ENCODE measurements around the gene CA7. TPM values are rescaled to one million over a fixed set of nuclear protein-coding genes. Genes with fewer than 3 reads are reported as not detected.

The CA7 gene
- total RNA-seq, 1 experiment from 2014 or later = not detected

- Histone ChIP-seq H3K79me2 (ENCODE audit: low read length) (no peaks in the 10 kb centered on the region), H4K20me1 (ENCODE audit: insufficient read depth, low read depth, low read length) (peaks cover 7% of the 10 kb centered on the region; the same call in 1 of the 2 replicates), H3K4me2 (ENCODE audit: low read depth, low read length, poor library complexity, severe bottlenecking) (no peak overlapping the region), H3K36me3 (ENCODE audit: insufficient read depth, low read length) (no peaks in the 10 kb centered on the region), H3K9me2 (replicated peaks; ENCODE audit: insufficient read depth, low read length) (no peaks in the 10 kb centered on the region), H3K9ac (ENCODE audit: low read length) (no peak overlapping the region), H3K4me1 (ENCODE audit: low read length) (peaks cover 6% of the 10 kb centered on the region), H3K27ac (ENCODE audit: low read length) (no peak overlapping the region), H3K27me3 (ENCODE audit: low read length) (no peaks in the 10 kb centered on the region), H3K9me3 (ENCODE audit: low read length) (no peaks in the 10 kb centered on the region), H3K4me3 (ENCODE audit: low read length) (no peak overlapping the region), H2AFZ (ENCODE audit: low read length) (no peak overlapping the region)
- no peak for DNase-seq
These were observed 54.7 kb downstream of the CA7 start for GRCh38 chr16:66898933-66899309.

GRCh38 chr16:66899310-66899944 is 55.2 kb downstream of the CA7 start:
- Histone ChIP-seq H3K27me3 (ENCODE audit: low read length) (no peaks in the 10 kb centered on the region), H3K27ac (ENCODE audit: low read length) (no peak overlapping the region), H3K4me3 (ENCODE audit: low read length) (no peak overlapping the region), H3K9me3 (ENCODE audit: low read length) (no peaks in the 10 kb centered on the region), H3K9ac (ENCODE audit: low read length) (no peak overlapping the region), H3K4me1 (ENCODE audit: low read length) (peaks cover 6% of the 10 kb centered on the region), H3K79me2 (ENCODE audit: low read length) (no peaks in the 10 kb centered on the region), H3K9me2 (replicated peaks; ENCODE audit: insufficient read depth, low read length) (no peaks in the 10 kb centered on the region), H3K36me3 (ENCODE audit: insufficient read depth, low read length) (no peaks in the 10 kb centered on the region), H4K20me1 (ENCODE audit: insufficient read depth, low read depth, low read length) (peaks cover 7% of the 10 kb centered on the region; the same call in 1 of the 2 replicates), H3K4me2 (ENCODE audit: low read depth, low read length, poor library complexity, severe bottlenecking) (no peak overlapping the region), H2AFZ (ENCODE audit: low read length) (no peak overlapping the region)
- no peak for DNase-seq

GRCh38 chr16:66899945-66900710 is 55.9 kb downstream of the CA7 start:
- peaks cover 7% of the 10 kb centered on the region; the same call in 1 of the 2 replicates for H4K20me1 ChIP-seq (ENCODE audit: insufficient read depth, low read depth, low read length)
- H3K79me2 ChIP-seq (ENCODE audit: low read length) = no peaks in the 10 kb centered on the region
- no peak overlapping the region for H3K27ac ChIP-seq (ENCODE audit: low read length)
- DNase-seq = no peak
- no peak overlapping the region for H3K4me3 ChIP-seq (ENCODE audit: low read length)
- H3K9ac ChIP-seq (ENCODE audit: low read length) = no peak overlapping the region
- no peak overlapping the region for H2AFZ ChIP-seq (ENCODE audit: low read length)
- no peak overlapping the region for H3K4me2 ChIP-seq (ENCODE audit: low read depth, low read length, poor library complexity, severe bottlenecking)
- no peaks in the 10 kb centered on the region for H3K36me3 ChIP-seq (ENCODE audit: insufficient read depth, low read length)
- H3K9me3 ChIP-seq (ENCODE audit: low read length) = no peaks in the 10 kb centered on the region
- H3K27me3 ChIP-seq (ENCODE audit: low read length) = no peaks in the 10 kb centered on the region
- H3K4me1 ChIP-seq (ENCODE audit: low read length) = peaks cover 6% of the 10 kb centered on the region
- H3K9me2 ChIP-seq (replicated peaks; ENCODE audit: insufficient read depth, low read length) = no peaks in the 10 kb centered on the region

- H3K27me3 ChIP-seq (ENCODE audit: low read length) = no peaks in the 10 kb centered on the region
- no peaks in the 10 kb centered on the region for H3K9me2 ChIP-seq (replicated peaks; ENCODE audit: insufficient read depth, low read length)
- peaks cover 11% of the 10 kb centered on the region for H3K4me1 ChIP-seq (ENCODE audit: low read length)
- H3K79me2 ChIP-seq (ENCODE audit: low read length) = no peaks in the 10 kb centered on the region
- no peak overlapping the region for H3K27ac ChIP-seq (ENCODE audit: low read length)
- no peak overlapping the region for H3K4me3 ChIP-seq (ENCODE audit: low read length)
- no peak overlapping the region for H3K4me2 ChIP-seq (ENCODE audit: low read depth, low read length, poor library complexity, severe bottlenecking)
- H3K9ac ChIP-seq (ENCODE audit: low read length) = no peak overlapping the region
- no peak for DNase-seq
- no peaks in the 10 kb centered on the region for H3K9me3 ChIP-seq (ENCODE audit: low read length)
- H2AFZ ChIP-seq (ENCODE audit: low read length) = no peak overlapping the region
- no peaks in the 10 kb centered on the region for H3K36me3 ChIP-seq (ENCODE audit: insufficient read depth, low read length)
- H4K20me1 ChIP-seq (ENCODE audit: insufficient read depth, low read depth, low read length) = peaks cover 3% of the 10 kb centered on the region; the same call in 1 of the 2 replicates
These were observed 56.7 kb downstream of the CA7 start for GRCh38 chr16:66900721-66901441.

- no peaks in the 10 kb centered on the region for H3K9me3 ChIP-seq (ENCODE audit: low read length)
- no peaks in the 10 kb centered on the region for H3K9me2 ChIP-seq (replicated peaks; ENCODE audit: insufficient read depth, low read length)
- H3K4me2 ChIP-seq (ENCODE audit: low read depth, low read length, poor library complexity, severe bottlenecking) = no peak overlapping the region
- H4K20me1 ChIP-seq (ENCODE audit: insufficient read depth, low read depth, low read length) = no peaks in the 10 kb centered on the region
- no peak overlapping the region for H3K9ac ChIP-seq (ENCODE audit: low read length)
- H3K27me3 ChIP-seq (ENCODE audit: low read length) = no peaks in the 10 kb centered on the region
- no peak overlapping the region for H2AFZ ChIP-seq (ENCODE audit: low read length)
- no peak overlapping the region for H3K27ac ChIP-seq (ENCODE audit: low read length)
- peaks cover 11% of the 10 kb centered on the region for H3K4me1 ChIP-seq (ENCODE audit: low read length)
- no peaks in the 10 kb centered on the region for H3K36me3 ChIP-seq (ENCODE audit: insufficient read depth, low read length)
- no peak overlapping the region for H3K4me3 ChIP-seq (ENCODE audit: low read length)
- H3K79me2 ChIP-seq (ENCODE audit: low read length) = no peaks in the 10 kb centered on the region
- no peak for DNase-seq
These were observed 57.4 kb downstream of the CA7 start for GRCh38 chr16:66901626-66902025.

GRCh38 chr16:66902648-66903543 is 58.7 kb downstream of the CA7 start:
- H2AFZ ChIP-seq (ENCODE audit: low read length) = no peak overlapping the region
- no peaks in the 10 kb centered on the region for H4K20me1 ChIP-seq (ENCODE audit: insufficient read depth, low read depth, low read length)
- H3K27ac ChIP-seq (ENCODE audit: low read length) = no peak overlapping the region
- H3K36me3 ChIP-seq (ENCODE audit: insufficient read depth, low read length) = no peaks in the 10 kb centered on the region
- no peaks in the 10 kb centered on the region for H3K79me2 ChIP-seq (ENCODE audit: low read length)
- H3K4me3 ChIP-seq (ENCODE audit: low read length) = no peak overlapping the region
- H3K4me2 ChIP-seq (ENCODE audit: low read depth, low read length, poor library complexity, severe bottlenecking) = no peak overlapping the region
- H3K4me1 ChIP-seq (ENCODE audit: low read length) = peaks cover 11% of the 10 kb centered on the region
- no peak for DNase-seq
- no peaks in the 10 kb centered on the region for H3K27me3 ChIP-seq (ENCODE audit: low read length)
- H3K9ac ChIP-seq (ENCODE audit: low read length) = no peak overlapping the region
- no peaks in the 10 kb centered on the region for H3K9me3 ChIP-seq (ENCODE audit: low read length)
- no peaks in the 10 kb centered on the region for H3K9me2 ChIP-seq (replicated peaks; ENCODE audit: insufficient read depth, low read length)
